GM19438 (cell line): ENCODE measurements around the gene MED13L.

Experiments used
- ATAC-seq: cut with Tn5 transposase; IDR thresholded peaks from one replicate; pipeline ENCODE4 v1.9.1; 2021; ENCODE audit warnings: low read depth; ENCODE audit not compliant: unreplicated experiment

MED13L gene

DNA sequence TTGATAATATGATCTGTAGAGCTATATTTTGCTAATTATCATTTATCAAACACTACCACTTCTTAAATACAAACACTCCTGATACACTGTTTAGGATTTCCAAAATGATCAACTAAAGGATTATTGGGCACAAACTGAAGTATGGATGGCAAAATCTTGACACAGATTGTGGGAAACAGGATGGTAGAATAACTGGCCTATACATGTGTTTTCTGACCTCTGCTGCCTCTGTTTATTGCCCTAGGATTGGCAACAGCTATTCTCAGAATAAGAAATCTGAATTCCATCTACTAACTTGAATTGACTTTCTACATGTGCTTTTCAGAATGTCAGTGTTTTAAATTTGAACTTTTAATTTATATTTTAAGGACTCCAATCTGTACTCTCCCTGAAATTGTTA lies 209.1 kb downstream of the MED13L start:
- ATAC-seq: no peak

DNA sequence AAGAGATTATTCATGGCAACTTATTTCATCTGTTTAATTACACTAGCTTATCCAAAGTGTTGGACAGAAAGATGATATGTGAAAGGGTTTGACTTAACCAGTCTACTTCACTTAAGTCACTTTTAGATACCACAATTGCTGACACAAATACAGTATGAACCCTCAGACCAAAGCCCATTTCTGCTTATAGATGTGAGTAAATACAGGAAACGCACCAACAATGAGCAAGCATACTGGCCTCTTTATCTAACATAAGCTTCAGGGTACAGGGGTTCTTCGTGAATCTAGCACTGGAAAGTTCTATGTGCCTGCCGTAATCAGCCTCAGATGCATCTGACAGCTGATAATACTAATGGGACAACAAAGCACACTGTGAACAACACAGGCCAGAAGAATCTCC lies 209.6 kb downstream of the MED13L start:
- no peak for ATAC-seq

DNA sequence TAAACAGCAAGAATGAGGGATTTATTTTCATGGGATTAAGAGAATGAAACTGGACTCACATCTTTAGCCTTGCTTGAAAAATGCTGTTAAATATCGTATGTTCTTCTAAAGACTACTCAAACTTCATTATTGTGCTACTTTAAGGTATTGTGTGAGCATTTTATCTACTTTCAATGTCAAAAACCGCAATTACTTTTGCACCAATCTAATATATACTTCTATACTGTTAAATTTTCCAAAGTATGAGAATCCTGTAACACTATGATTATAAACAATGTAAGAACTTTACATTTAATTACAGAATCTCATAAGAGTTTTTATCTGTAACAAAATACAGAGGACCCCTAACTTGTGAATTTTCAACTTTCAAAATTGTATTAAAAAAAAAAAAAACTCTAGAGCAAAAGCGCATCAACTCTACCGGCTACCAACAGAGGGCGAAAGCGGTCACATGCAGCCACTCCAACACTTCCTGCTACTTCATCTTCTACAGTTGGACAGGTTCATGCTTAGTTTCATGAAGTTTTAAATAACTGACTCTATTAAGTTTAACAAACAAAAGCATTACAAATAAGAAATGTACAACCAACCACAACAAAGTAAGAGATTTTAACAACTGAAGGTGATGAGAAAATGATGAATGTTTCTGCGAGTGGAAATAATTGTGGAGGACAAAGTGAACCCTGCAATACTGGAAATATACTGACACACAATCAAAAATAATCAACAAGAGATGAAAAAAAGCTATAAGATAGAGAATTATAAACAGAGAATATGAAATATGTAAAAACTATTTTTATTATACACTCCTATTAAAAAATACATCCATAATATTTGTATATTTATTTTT lies 210.9 kb downstream of the MED13L start:
- ATAC-seq: no peak

DNA sequence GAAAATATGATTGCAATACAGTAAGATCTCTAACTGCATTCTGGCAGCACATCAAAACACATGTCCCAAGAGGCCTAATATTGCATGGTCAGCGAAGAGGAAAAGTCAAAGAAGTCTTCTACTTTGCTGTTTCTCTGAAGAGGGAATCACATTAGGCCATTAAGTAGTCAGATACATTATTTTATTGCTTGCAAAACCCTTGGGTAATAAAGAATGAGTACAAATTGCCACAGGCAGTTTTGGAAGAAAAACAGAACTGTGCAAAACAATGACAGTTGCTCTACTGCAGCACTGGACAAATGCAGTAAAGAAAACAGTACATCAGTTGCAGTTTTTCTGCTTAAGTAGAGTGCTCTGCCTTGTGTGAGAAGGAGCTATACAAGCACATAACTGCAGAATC lies 211.9 kb downstream of the MED13L start:
- ATAC-seq: no peak

DNA sequence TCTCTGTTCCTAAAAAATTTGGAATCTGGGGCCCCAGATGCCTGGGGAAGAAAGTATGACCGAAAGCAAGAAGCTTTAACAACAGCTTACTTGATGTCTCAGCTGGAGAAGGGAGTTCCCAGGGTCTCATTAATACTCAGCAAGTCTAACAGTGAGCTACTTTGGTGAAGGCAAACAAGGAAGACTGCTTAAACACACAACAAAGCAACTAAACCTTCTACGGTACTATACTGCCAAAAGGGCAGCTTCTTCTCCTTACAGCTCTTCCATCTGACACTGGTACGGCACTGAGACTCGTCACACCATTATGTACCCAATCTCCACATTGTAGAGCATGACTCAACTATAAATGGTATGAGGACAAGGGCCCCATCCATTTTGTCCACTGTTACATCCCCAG lies 213.0 kb downstream of the MED13L start:
- ATAC-seq: no peak

DNA sequence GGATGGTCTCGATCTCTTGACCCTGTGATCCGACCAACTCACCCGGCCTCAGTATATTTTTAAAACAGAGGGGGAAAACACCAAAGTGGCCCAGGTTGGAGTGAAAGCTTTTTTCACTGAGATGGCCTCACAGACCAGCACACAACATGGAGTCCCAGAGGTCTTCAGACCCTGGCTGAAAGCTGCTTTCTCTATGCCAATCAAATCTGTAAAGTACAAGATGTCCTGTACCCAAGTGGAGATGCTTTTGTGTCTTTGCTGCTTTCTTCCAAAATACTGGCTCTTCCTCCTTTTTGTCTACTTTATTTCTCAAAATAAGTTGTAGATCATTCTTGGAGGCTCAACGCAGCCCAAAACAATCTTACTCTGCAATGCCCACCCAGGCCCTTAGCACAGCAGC lies 214.8 kb downstream of the MED13L start:
- no peak for ATAC-seq

DNA sequence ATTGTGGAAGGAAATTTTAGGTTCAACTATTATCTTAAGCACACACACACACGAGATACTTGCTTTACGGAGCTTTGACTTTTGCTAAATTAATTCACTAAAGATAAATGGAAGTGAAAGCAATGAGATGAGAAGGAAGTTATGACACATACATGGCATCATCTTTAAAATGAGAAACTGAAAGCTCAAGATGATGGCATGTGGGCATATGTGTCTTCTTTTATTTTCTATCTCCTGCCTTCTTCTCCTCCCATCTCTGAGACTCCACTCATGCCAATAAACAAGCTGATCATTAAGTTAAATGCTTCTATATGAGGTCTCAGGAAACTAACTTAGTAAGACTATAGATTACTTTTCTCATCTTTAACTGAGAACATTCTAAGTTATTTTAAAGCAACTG lies 216.7 kb downstream of the MED13L start:
- no peak for ATAC-seq

DNA sequence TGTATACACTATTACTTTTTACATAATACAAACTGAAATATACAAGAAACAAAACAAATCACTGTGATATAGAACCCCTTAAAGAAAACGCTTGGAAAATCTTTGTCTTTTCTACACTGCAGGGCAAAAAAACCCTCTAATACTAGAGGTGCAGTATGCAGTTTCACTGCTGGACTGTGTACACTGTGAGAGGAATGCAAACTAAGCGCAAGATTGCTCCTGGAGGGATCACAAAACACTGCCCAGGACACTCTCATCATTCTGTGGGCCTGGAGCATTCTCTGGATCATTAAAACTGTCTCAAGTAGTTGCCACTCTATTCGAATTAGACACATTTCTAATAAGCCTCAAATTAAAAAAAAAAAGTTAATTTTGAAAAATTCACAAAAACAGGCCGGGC lies 217.6 kb downstream of the MED13L start:
- no peak for ATAC-seq

DNA sequence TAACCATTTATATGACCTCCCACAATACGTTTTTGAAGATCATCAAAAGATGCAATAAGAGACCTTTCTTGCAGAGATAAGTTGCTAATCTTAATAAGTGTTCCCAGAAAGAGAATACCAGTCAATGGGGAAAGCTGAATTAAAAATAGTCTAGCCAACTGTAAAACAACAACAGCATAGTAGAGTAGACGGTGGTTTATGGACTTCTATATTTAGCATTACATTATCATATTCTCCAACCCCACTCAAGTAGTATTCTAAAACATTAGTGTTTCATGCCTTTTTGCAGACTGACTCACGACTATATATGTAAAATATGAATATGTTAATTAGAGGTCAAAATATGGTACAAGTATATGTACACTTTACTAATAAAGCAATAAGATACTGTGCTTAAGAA lies 218.9 kb downstream of the MED13L start:
- ATAC-seq: no peak

DNA sequence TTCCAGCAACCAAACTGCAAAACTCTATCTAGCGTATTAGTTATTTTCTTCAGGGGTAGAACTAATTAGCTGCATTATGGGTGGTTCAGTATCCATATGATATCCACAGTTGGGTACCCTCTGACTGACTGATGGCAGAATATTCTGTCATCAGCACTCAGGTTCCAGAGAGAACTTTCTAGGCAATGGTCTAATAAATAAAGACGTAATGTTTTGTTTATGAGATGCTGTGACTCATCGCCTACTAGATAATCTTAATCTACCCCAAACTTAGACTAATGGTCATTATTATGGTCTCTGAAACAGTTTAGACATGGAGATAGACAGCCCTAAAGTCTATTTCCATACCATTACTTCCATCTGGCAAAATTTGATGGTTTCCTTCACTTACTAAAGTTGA lies 220.1 kb downstream of the MED13L start:
- no peak for ATAC-seq

DNA sequence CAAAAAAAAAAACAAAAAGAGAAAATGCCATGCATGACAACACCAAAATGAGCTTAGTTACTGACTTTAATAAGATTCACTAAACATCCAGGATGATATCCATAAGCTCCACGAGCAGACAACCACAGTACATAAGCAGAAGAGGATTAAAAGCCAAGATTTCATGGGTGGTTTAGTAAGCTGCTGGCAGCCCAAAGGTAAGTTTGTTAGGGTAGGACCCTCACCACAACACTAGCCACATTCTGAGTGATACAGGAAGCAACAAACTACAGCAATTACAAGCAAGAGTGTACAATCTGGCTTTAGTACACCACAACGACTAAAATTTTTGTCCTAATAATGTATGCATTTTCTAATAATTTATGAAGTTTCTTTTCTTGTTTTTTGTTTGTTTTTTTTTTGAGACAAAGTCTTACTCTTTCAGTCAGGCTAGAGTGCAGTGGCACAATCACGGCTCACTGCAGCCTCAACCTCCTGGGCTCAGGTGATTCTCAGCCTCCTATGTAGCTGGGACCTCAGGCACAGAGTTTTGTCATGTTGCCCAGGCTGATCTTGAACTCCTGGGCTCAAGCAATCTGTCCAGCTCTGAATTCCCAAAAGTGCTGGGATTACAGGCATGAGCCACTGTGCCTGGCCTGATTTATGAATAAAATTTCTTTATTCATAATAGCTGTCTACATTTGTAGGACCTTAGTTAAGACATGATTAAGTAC lies 221.4 kb downstream of the MED13L start:
- no peak for ATAC-seq

DNA sequence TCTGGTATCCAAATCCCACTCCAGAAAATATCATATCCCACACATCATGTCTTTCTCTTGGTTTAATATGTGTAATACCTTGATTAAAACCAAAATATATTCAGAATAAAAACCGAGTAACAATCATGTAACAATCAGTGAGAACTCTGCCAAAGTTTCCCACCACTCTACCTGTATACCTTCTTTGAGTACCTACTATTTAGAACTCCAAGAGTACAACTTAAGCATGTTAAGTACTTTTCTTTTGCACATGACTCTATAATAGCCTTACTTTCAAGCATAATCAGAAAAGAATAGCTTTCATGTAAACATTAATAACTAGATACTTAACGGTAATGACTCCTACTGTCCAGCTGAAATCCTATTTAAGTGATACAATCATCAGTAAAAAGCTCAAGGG lies 223.2 kb downstream of the MED13L start:
- no peak for ATAC-seq

DNA sequence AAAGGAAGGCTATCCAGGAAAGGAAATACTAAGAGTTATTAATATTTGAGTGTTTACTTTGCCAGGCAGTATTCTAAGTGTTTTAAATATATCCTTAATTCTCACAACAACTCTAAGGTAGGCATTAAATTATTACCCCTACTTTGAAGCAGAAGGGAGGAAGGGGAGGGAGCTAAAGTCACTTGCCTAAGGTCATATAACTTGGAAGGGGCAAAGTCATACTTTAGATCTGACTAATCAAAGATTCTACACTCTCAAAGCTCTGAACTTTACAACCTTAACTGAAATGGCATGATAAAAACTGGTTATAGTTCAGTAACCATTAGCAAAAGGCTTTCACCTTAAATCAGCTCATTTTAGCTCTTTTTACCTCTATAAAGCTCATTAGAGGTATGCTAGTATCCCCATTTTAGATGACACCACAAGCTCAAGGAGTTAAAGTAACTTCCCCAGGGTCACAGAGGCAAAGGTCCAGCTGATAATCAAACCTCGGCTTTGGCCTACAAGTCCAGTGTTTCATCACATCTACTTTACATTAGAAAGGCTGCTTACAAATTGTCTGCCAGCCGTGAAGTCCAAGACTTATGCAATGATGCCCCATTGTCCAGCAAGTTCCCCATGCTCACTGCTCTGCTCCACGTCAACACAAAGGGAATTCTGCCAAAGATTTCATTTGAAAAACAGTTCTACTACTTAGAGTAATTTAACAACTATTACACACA lies 223.9 kb downstream of the MED13L start:
- no peak for ATAC-seq

DNA sequence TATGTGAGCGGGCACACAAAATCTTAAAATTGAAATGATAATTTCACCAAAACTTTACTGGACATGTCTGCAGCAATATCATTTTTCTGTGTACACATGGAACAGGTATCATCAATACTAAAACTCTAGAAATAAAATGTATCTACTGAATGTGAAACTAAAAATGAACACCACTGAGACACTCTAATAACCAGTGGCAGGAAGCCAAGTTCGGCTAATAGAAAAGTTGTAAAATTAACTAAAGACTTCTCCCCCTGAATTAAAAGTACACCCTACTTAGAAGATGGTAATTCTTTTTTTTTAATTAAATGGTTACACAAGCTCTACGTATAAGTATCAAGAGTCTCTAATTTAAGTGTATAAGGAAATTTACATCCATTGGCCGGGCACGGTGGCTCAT lies 227.2 kb downstream of the MED13L start:
- no peak for ATAC-seq

DNA sequence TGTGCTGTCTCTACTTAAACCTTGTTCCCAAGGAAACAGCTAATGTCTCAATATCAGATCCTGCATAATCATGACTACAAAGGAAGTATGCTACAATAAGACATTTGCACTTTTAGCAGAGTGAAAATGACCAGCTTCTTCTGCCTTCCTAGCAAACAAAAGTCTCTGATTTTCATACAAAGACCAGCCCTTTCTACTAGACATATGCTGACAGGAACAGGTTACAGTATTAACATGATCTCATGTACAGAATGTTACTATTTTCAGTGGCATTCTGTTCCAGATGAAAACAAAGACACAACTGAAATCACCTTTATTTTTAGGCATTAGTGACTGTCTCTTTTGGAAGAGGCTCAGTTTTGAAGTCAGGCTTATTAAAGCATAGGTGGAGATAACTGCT lies 228.6 kb downstream of the MED13L start:
- ATAC-seq: no peak

DNA sequence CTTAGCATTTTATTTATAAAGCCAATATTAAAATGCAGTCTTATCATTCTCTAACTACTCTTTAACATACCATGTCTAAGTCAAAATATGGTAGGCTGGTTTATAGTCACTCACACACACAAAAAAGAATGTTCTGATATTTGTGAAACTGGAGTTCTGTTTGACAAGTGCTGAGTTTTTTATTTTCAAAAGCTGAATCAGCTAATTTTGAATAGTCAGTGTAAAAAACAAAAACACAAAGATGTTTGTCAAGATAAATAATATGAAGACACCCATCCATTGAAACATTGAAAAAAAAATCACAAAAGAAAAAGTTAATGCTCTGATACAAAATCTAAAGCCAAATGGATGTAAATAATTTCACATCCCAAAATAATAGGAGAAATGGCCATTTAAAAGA lies 231.5 kb downstream of the MED13L start:
- ATAC-seq: no peak

DNA sequence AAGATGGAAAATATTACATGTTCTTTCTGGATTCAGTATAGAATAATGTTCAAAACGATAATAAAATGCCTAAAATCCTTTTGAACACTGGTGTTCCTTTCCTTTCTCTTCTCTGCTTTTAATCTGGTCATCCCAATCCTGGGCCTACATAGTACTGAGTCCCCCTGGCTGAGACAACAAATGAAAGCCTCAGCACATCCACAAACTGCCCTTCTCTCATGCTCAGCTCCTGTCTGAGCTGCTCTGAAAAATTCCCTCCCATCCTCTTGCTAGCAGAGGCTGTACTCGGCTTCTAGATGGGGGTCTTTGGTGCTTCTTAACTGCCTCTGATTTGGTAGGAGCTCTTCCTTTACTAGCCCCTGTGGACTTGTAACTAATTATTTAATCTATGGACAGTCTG lies 232.3 kb downstream of the MED13L start:
- no peak for ATAC-seq

DNA sequence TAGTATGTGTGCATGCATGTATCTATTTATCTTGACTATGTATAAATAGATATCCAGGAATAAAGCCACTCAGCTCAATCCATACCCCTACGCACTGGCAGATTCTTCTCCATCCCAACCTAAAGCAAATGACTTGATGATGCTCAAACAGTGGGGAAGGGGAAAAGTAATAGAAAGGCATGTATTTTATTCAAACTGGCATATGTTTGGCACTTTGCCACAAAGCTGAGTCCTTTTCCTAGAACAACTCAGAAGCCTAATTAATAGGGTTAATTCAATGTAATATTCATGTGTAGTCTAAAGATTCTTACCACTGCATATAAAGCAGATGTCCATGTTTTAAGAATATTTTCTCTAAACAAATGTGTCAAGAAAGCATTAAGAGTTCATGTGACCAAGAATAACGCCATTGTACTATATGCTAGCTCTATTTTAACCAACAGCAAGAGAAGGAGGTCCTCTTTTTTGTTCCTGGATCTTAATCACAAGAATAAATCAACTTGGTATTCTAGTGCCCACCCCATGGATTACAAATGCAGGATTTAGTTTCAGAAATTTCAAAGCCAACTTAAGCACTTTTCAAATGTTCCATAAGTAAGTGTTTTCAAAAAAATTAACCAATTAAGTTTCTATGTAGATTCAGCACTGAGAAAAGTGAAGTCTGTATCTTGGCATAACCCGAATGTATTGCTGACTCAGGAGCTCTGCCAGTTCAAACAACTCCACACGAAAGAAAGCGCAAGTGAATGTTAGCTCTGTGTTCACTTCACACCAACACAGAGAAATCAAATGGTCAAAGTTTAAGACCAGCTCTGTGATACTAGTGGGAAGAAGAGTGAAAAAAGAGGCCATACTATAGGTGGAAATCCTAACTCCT lies 233.6 kb downstream of the MED13L start:
- ATAC-seq: no peak

DNA sequence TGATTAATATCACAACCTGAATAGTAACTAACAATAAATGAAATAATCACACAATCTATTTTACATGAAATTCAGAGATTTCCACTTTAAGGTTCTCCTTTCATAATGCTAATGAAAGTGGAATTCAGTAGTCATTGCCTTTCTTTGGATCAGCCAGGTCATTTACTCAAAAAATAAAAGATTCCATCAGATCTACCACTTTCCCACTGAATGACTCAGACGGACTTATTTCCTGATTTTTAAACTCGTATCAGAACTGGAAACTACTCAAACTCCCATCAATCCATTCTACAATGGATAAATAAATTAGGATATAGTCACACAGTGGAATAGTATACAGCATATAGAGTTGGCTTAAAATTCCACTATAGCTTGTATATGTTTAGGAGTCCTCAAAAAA lies 237.1 kb downstream of the MED13L start:
- no peak for ATAC-seq

DNA sequence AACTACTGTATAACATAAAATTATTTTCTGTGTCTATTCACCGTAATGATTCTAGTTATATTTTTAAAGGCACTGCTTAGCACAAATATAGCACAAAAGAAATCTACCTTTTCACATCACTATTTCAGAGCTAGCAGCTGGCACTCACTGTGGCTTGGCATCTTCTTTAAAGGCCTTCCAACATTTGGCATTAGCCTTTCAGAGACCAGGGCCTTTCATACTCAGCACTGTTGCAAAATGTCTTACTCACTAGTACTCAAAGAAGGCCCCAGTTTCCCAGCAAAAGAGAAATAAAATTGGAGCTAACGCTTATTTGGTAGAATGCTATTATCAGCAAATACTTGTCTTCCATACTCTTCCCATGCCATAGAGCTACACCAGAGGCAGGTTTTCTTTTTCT lies 238.4 kb downstream of the MED13L start:
- ATAC-seq: no peak
